Tibial nerve (tissue), 4 donors: ENCODE measurements around the gene PRKCB.

Experiments
- CTCF ChIP-seq, 5 experiments: fragments of 200-600 bp in 3 of 5; fragments of 450-650 bp in 2 of 5; sonication (generic) in 3 of 5; IDR thresholded peaks; one replicate each; pipeline ENCODE4 v1.5.1; 2016 to 2019; ENCODE audit warnings: antibody characterized with exemption in 5 of 5, mild to moderate bottlenecking in 3 of 5, moderate library complexity in 2 of 5
- EP300 ChIP-seq, 2 donors: sonication (generic); formaldehyde crosslinking; IDR thresholded peaks; one replicate each; pipeline ENCODE4 v1.6.1; 2017; ENCODE audit warnings: antibody characterized with exemption in 2 of 2, mild to moderate bottlenecking in 1 of 2
- POLR2A ChIP-seq, 2 donors: fragments of 450-650 bp; IDR thresholded peaks; one replicate each; pipeline ENCODE4 v1.6.1; 2017; ENCODE audit warnings: antibody characterized with exemption in 2 of 2, mild to moderate bottlenecking in 2 of 2, moderate library complexity in 2 of 2

- TF ChIP-seq CTCF (IDR thresholded peaks at IDR 0.05) (no peak), POLR2A (IDR thresholded peaks at IDR 0.05) (no peak), EP300 (IDR thresholded peaks at IDR 0.05) (no peak)
Observed at GRCh38 chr16:23955088-23955487, 119.3 kb downstream of the PRKCB start.
